BLaER1 treated with 17β-estradiol and CSF1 and Interleukin-3, amounts not matched to agents 10 nM and 100 nM (cell line): ENCODE measurements around the gene CLEC4A.
"Not testable (repeated sequence)": the region's sequence is repeated elsewhere in the genome, so short reads cannot be mapped to it uniquely, and the experiment has no call there.

Experiments
- H3K27ac ChIP-seq, 11 experiments: shearing (Covaris generic); formaldehyde crosslinking; 2 replicates each; pipeline ENCODE4 v1.8.1; 2022
- H3K27me3 ChIP-seq, 11 experiments: shearing (Covaris generic); formaldehyde crosslinking; 2 replicates each; pipeline ENCODE4 v1.8.1; 2022
- H3K36me3 ChIP-seq, 11 experiments: shearing (Covaris generic); formaldehyde crosslinking; 2 replicates each; pipeline ENCODE4 v1.8.1; 2022
- H3K4me1 ChIP-seq, 10 experiments: shearing (Covaris generic); formaldehyde crosslinking; 2 replicates each; pipeline ENCODE4 v1.8.1; 2022
- H3K4me2 ChIP-seq, 11 experiments: shearing (Covaris generic); formaldehyde crosslinking; 2 replicates each; pipeline ENCODE4 v1.8.1; 2022
- H3K4me3 ChIP-seq, 10 experiments: shearing (Covaris generic); formaldehyde crosslinking; 2 replicates each; pipeline ENCODE4 v1.8.1; 2022
- H3K9ac ChIP-seq, 11 experiments: shearing (Covaris generic); formaldehyde crosslinking; 2 replicates each; pipeline ENCODE4 v1.8.1; 2022
- H3K9me3 ChIP-seq, 11 experiments: shearing (Covaris generic); formaldehyde crosslinking; replicated peaks in 1 of 11; 2 replicates each; pipeline ENCODE4 v1.8.1; 2022
- H4K20me1 ChIP-seq, 11 experiments: shearing (Covaris generic); formaldehyde crosslinking; 2 replicates each; pipeline ENCODE4 v1.8.1; 2022

CLEC4A gene

DNA sequence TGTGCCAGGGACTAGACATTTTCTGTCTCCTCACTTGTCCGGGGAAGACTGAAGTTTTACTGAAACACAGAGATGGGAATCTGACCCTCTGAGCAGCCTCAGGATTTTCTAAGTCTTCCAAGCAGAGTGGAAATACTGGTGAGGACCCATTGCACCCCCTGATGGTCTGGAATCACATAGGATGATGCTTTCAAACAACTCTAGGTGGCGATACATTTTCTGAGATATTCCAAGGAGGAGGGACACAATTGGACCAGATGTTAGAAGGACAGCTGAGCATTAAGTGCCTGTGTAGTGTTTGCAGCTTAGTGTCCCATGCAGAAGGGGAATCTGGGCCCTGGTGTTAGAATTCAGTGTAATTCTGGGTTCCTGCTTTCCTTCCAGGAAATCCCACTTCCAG is 64.7 kb downstream of the CLEC4A start:
- H3K4me3 ChIP-seq, H3K4me1 ChIP-seq, H3K36me3 ChIP-seq: not testable (repeated sequence)

More for the DNA sequence above, 64.7 kb downstream of the CLEC4A start:
- H3K4me2 ChIP-seq, H4K20me1 ChIP-seq, H3K27me3 ChIP-seq, H3K9me3 ChIP-seq, H3K9ac ChIP-seq, H3K27ac ChIP-seq: not testable (repeated sequence)
